ENCODE results near the gene PLK3. TPM values are rescaled to one million over a fixed set of nuclear protein-coding genes. Genes with fewer than 3 reads are reported as not detected.

PLK3 gene
- total and polyA plus RNA-seq, 9 of the 15 experiments (the other 6 are each of a cell fraction or from before 2014, with no cell fraction given), result 0.52 to 22.7 (median 11.0) TPM

GRCh38 chr1:44819608-44820327, 19.6 kb downstream of the PLK3 start (continued):
- TF ChIP-seq, protein P1, sequence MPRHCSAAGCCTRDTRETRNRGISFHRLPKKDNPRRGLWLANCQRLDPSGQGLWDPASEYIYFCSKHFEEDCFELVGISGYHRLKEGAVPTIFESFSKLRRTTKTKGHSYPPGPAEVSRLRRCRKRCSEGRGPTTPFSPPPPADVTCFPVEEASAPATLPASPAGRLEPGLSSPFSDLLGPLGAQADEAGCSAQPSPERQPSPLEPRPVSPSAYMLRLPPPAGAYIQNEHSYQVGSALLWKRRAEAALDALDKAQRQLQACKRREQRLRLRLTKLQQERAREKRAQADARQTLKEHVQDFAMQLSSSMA (CRISPR knock-in tag; IDR thresholded peaks at IDR 0.05), result peak; percentile 86; the same call in 1 of the 2 replicates
- no peak for TF ChIP-seq ZNF277 (CRISPR knock-in tag; IDR thresholded peaks at IDR 0.05; ENCODE audit: borderline replicate concordance)
- TF ChIP-seq NCOA2 (IDR thresholded peaks at IDR 0.05; ENCODE audit: partially characterized antibody in 2 of 2), result no peak
- TF ChIP-seq SMAD1 (IDR thresholded peaks at IDR 0.05; ENCODE audit: low read depth, low read length, partially characterized antibody), result peak; percentile 100
- peak; percentile 84 for TF ChIP-seq CEBPB (tag; IDR thresholded peaks at IDR 0.05)
- no peak for TF ChIP-seq YBX1 (IDR thresholded peaks at IDR 0.05)
- TF ChIP-seq NFE2 (IDR thresholded peaks at IDR 0.05; ENCODE audit: low read depth), result peak; percentile 23; the same call in 1 of the 2 replicates
- TF ChIP-seq NR2F6 (CRISPR knock-in tag; IDR thresholded peaks at IDR 0.05), result peak; percentile 44; the same call in 1 of the 2 replicates
- no peak for TF ChIP-seq IRF1 (CRISPR knock-in tag; IDR thresholded peaks at IDR 0.05; ENCODE audit: borderline replicate concordance)
- no peak for TF ChIP-seq MAFK (IDR thresholded peaks at IDR 0.05; ENCODE audit: low read length)
- TF ChIP-seq POLR2B (IDR thresholded peaks at IDR 0.05; ENCODE audit: low read depth, partially characterized antibody), result peak; percentile 100
- TF ChIP-seq MBD2 (IDR thresholded peaks at IDR 0.05; ENCODE audit: borderline replicate concordance, low read depth), result peak; percentile 95
- TF ChIP-seq TAF15 (IDR thresholded peaks at IDR 0.05; ENCODE audit: low read depth, low read length), result no peak
- TF ChIP-seq TFAM (CRISPR knock-in tag; conservative IDR thresholded peaks at IDR 0.05), result no peak
- TF ChIP-seq CCNT2 (IDR thresholded peaks at IDR 0.05; ENCODE audit: borderline replicate concordance, extremely low read depth, insufficient read length, low read depth, low read length), result no peak
- peak; percentile 82 for TF ChIP-seq CXXC5 (CRISPR knock-in tag; IDR thresholded peaks at IDR 0.05)
- TF ChIP-seq SRF (CRISPR knock-in tag; IDR thresholded peaks at IDR 0.05), result peak; percentile 69 to 80; a peak in 1 of 4 replicates
- 0 out of 2 replicates have a peak, but pooled peaks have one; percentile 8 for TF ChIP-seq TAF7 (tag; IDR thresholded peaks at IDR 0.05)
- TF ChIP-seq, protein P2, sequence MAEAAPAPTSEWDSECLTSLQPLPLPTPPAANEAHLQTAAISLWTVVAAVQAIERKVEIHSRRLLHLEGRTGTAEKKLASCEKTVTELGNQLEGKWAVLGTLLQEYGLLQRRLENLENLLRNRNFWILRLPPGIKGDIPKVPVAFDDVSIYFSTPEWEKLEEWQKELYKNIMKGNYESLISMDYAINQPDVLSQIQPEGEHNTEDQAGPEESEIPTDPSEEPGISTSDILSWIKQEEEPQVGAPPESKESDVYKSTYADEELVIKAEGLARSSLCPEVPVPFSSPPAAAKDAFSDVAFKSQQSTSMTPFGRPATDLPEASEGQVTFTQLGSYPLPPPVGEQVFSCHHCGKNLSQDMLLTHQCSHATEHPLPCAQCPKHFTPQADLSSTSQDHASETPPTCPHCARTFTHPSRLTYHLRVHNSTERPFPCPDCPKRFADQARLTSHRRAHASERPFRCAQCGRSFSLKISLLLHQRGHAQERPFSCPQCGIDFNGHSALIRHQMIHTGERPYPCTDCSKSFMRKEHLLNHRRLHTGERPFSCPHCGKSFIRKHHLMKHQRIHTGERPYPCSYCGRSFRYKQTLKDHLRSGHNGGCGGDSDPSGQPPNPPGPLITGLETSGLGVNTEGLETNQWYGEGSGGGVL (CRISPR knock-in tag; IDR thresholded peaks at IDR 0.05), result no peak
- TF ChIP-seq FOXK1 (CRISPR knock-in tag; IDR thresholded peaks at IDR 0.05; ENCODE audit: borderline replicate concordance), result peak; percentile 96
- peak; percentile 65; the same call in 1 of the 2 replicates for TF ChIP-seq ZBTB34 (CRISPR knock-in tag; IDR thresholded peaks at IDR 0.05)
- peak; percentile 83 for TF ChIP-seq RBFOX2 (IDR thresholded peaks at IDR 0.05; ENCODE audit: low read depth, low read length)
